Suprapubic skin (tissue), 4 donors: ENCODE measurements around the gene GPR35.

Source experiments
- POLR2A ChIP-seq, 2 donors: fragments of 450-650 bp; IDR thresholded peaks; one replicate each; pipeline ENCODE4 v1.6.1; 2017; ENCODE audit warnings: antibody characterized with exemption in 2 of 2, mild to moderate bottlenecking in 2 of 2, moderate library complexity in 2 of 2
- POLR2AphosphoS5 ChIP-seq, 3 donors: sonication (generic); formaldehyde crosslinking; IDR thresholded peaks; one replicate each; pipeline ENCODE4 v1.6.1; 2017; ENCODE audit warnings: antibody characterized with exemption in 3 of 3
- TF ChIP-seq, protein P1 (sequence below), 2 donors: fragments of 200-600 bp in 1 of 2; fragments of 450-650 bp in 1 of 2; sonication (generic) in 1 of 2; IDR thresholded peaks; one replicate each; pipeline ENCODE4 v1.5.1; 2016 to 2019; ENCODE audit warnings: antibody characterized with exemption in 2 of 2, mild to moderate bottlenecking in 1 of 2, moderate library complexity in 1 of 2

GRCh38 chr2:240596491-240596931, 28.8 kb upstream of the GPR35 start:
- TF ChIP-seq POLR2A (IDR thresholded peaks at IDR 0.05), result no peak
- no peak for TF ChIP-seq POLR2AphosphoS5 (IDR thresholded peaks at IDR 0.05)
- TF ChIP-seq, protein P1, sequence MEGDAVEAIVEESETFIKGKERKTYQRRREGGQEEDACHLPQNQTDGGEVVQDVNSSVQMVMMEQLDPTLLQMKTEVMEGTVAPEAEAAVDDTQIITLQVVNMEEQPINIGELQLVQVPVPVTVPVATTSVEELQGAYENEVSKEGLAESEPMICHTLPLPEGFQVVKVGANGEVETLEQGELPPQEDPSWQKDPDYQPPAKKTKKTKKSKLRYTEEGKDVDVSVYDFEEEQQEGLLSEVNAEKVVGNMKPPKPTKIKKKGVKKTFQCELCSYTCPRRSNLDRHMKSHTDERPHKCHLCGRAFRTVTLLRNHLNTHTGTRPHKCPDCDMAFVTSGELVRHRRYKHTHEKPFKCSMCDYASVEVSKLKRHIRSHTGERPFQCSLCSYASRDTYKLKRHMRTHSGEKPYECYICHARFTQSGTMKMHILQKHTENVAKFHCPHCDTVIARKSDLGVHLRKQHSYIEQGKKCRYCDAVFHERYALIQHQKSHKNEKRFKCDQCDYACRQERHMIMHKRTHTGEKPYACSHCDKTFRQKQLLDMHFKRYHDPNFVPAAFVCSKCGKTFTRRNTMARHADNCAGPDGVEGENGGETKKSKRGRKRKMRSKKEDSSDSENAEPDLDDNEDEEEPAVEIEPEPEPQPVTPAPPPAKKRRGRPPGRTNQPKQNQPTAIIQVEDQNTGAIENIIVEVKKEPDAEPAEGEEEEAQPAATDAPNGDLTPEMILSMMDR (IDR thresholded peaks at IDR 0.05), result no peak
